GM18870 (cell line): ENCODE measurements around the gene DOK5.

Source experiments
- ATAC-seq: cut with Tn5 transposase; IDR thresholded peaks from one replicate; pipeline ENCODE4 v1.9.1; 2021; ENCODE audit warnings: moderate library complexity; ENCODE audit not compliant: unreplicated experiment

DOK5 gene

DNA sequence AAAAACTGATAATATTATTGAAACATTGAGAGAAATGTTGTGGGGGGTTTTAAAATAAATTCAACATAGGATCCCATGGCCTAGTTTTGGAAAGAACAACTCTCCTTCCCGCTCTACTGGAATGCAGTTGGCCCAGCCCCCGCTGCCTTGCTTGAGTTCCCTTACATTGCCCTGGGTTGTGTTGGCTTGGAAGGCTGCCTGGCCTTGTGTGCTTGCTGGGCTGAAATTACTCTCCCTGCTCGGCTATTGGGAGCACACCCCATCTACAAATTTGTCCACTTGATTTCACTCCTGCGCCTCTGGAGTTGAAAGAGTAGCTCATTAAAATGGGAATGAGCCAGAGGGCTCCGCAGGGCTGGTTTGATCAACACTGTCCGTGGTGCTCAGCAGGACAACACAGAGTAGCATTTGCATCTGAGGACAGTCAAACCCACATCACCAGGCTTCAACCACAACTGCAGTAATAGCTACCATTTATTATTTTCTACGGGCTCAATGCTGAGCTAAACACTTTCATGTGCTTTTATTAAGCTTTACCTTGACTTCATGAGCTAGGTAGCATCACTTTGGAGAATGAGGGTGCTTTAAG is 35.2 kb downstream of the DOK5 start:
- ATAC-seq, result no peak

DNA sequence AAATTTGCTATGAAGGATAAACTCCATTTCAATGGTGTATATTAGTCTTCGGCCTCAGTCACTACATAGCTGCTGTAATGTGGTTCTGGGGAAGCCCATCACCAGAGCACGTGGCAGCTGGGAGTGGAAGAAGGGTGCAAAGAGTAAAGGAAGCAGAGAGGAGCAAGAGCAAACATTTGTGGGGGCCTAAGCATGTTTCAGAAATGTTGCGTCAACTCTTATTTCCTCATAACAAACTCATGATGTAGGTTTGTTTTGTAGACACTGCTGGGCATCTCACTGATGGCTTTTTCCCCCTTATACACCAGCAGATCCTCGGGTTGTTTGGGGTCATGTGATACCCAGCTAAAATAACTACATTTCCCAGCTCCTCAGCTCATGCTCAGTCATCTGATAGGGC is 37.3 kb downstream of the DOK5 start:
- no peak for ATAC-seq

DNA sequence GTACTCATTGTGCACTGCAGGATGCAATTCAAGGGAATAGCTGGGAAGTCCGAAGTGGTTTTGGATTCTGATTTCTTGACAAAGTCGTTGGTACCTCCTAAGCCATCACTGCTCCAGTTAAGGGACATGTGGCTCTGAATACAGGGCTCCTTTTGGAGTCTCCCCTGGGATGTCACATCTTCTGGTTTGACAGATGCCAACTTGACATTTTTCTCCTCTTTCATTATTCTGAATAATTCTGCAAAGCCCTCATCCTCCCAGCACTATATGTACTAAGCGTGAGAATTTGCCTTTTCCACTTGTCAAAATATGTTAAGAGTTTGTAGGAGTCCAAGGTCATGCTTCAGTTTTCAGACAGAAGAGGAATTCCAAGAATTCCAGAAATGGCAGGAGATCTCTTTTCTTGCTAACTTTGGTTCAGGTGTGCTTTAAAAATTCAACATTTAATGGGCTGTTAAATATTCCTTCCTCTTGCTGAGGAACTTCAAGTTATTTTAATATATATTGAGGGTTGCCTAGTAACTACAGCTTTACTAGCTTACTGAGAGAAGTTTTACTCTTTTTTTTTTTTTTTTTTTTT is 38.7 kb downstream of the DOK5 start:
- no peak for ATAC-seq

DNA sequence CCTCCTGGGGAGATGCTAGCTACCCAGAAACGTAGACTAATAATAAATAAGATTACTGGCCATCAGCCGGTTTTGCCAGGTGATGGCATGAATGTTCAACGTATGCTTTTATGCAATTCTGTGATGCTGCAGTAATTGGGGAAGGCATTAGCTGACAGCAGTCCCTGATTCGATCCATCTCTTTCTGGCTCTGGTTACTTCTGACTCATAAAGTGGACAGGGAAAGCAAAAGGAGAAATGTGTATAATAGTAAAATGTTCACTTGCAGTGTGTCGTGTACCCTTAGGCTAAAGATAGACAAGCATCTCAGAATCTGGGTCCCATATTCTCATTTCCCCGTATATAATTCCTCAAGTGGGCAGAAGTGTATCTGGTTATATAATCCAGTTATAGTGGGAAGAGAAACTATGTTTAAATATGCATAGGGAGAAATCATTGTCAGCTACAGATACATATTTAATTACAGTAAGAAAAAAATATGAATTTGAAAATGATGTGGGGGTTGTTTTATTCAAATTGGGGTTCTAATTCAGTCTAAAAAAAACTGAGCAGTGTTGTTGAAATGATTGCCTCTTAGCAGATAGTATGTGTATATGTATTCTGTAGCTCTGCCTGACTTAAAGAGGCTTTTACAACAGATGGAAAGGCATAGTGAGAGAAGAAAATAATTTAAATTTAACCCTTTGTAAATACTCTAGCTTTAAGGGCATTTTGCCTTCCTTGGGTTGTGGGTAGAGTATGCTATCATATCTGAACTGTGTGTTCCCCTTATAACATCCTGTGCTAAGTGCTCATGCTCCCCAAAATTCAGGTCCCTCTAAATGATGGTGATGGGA is 40.6 kb downstream of the DOK5 start:
- ATAC-seq, result no peak

DNA sequence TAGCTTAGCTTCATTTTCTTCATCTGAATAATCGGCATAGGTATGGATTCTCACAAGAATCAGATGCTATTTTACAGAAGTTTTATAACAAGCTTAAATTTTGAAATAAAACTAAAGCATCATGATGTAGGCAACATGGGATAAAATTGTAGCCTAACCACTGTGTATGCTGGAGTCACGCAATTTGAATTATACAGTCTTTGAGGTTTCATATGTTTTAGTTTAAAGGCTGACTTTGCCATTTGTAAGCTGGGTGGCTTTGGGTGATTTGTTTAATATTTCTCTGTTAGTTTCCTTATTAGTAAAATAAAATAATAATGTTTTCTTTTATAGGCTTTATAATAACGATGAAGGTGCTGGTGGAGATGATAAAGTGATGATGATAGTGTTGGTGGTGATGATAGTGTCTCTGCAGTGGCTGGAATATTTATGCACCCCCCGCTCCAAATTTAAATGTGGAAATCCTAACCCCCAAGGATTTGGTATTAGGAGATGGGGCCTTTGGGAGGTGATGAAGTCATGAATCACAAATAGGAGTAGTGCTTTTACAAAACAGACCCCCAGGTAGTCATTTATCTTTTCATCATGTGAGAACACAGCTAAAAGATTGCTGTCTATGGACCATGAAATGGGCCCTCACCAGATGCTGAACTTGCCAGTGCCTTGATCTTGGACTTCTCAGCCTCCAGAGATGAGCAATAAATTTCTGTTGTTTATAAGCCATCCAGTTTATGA is 42.0 kb downstream of the DOK5 start:
- no peak for ATAC-seq

DNA sequence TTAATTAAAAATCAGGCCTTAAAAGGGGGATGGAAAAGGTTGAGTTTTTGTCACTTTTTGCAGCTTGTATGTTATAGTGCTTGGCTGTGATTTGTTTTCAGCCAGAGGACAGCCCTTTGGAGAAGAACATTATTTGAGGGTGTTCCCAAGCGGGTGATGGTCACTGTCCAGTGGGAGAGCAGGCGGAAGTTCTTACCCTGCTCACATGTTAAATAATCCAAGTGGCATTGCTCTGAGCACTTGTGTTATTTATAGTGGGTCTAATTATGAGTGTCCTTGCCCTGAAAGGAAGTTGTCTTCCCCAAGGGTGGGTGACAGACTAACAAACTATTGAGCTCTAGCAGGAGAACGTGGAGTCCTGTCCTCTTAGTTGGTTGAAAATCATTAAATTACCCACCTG is 49.5 kb downstream of the DOK5 start:
- ATAC-seq, result no peak

DNA sequence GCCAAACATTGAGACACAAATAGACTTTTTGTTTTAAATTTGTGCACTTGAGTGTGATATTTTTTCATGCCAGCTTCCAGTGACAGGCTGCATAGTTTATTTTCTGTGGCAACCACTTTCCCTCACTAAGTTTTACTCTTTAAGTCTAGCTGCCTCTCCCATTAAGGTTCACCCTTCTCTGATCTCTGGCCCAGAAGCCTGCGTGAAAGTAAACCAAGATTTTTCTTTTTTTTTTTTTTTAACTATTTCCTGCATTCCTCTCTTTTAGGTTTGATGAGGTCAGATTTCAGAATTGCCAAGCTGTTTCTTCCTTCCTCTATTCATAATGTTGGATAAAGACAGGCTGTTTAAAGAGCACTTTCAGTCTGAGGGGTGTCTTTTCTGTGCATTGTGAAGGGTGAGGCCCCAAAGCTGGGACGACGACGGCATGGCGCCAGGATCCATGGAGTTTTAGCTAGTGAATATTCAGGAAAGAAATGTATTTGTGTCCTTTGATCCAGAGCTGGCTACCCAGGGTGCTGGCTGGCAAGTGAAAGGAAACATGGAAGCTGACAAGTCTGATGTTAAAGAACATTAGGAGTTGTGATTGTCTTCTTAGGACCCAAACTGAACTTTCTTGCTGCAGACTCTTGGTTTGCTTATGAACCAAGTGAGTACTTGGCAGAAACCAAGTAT is 50.7 kb downstream of the DOK5 start:
- ATAC-seq, result no peak

DNA sequence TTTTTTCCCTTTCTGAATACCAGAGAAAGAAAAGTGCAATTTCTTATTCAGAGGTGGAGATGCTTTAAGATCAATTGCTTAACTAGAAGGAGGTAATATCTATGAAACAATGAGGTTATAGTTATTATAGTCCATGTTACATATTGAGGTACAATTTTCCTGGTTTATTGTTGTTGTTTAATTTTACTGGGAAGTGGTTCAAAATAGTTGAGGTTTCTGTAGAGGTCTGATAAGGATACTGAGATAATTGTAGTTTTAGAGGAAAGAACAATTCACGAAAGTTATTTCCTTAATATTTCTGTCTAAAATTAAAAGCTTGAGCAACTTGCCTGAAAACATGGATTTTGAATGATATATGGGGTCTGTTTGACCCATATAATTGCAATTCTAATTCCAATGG is 51.4 kb downstream of the DOK5 start:
- no peak for ATAC-seq

DNA sequence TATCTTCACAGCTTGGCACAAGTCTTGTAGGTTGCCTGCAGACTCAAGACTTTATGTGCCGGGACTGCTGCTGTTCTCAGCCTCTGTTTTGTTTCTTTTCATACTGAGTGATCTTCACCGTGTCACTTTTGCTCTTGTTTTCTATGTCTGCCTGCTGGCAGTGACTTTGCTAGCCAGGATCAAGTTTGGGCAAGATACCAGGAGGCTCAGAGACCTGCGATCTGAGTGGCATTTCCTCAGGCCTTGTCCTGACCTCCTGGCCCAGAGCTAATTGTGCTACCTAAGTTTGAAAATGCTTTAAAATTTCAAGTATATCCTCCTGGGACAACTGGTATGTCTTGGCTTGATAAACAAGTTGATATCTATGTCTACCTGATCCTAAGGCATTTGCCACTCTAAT is 57.2 kb downstream of the DOK5 start:
- ATAC-seq, result no peak

DNA sequence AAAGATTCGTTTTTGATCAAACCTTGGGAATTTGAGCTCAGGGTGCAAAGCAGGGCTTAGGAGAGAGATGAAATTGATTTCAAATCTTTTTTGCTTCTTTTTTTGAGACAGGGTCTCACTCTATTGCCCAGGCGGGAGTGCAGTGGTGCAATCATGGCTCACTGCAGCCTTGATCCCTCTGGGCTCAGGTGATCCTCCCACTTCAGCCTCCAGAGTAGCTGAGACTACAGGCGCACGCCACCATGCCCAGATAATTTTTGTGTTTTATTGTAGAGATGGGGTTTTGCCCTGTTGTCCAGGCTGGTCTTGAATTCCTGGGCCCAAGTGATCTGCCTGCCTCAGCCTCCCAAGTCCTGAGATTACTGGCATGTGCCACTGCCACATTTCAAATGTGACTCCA is 58.7 kb downstream of the DOK5 start:
- no peak for ATAC-seq

DNA sequence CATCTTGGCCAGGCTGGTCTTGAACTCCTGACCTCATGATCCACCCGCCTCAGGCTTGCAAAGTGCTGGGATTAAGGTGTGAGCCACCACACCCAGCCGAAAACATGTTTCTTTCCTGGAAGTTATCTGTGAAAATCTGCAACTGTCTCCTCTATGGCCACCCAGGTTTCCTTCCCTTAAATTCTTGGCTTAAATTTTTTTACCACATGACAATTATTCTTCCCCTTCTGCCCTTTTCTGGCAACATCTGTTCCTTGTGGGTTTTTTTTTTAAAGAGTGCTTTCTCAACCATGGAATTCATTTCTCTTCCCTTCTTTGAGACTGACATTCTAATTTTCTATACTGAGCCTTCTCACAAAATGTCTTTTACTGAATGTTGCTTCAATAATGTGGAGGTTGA is 59.6 kb downstream of the DOK5 start:
- no peak for ATAC-seq

DNA sequence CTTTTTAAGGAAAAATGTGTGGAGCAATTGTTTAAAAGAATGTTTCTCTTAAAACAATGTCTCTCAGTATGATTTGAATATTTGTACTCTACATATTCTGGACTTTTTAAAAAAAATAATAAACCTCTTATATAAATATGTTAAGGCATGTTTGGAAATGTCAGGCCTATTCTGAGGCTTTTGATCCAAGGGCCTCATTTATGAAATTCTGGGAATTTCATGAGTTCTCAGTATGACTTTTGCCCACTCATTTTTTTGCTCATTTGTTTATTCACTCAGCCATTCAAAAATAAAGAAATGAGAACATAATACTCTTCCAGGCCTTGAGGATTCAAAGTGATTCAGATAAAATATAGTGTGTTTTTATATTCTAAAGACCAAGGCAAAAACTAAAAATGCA is 60.4 kb downstream of the DOK5 start:
- no peak for ATAC-seq

DNA sequence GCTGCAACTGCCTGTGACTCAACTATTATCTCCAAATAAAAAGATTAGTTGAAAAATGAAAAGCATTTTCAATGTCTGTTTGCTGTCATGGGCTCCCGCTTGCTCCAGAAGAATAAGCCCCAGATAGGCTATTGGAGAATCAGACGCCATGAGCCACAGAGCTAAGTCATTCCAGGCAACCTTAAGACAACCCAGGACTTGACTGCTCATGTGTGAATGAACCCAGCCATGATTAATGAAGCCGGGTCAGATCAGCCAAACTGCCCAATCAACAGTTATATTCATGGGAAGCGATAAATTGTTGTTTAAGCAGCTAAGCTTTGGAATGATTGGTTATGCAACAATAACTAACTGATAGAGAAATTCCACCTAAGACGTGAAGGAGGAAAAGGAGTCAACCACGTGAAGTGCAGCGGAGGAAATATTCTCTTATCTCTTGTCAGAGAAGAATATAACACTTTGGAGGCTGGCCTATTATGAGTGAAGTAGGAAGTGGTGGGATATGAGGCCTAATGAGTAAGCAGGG is 64.2 kb downstream of the DOK5 start:
- no peak for ATAC-seq

DNA sequence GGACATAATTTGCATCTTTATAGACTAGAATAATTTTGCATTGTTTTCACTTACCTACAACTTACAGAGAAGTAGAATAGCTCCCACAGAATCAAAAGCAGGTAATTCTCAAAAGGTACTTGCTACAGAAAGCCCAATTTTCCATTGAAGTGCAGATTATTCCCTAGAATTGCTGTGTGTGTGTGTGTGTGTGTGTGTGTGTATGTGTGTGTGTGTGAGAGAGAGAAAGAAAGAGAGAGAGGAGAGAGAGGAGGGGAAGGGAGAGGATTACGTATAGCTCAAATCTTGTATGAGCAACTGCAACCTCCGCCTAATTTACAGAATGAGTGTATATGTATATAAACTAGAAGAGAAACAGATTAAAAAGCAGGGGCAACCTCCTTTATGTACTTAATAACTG is 68.0 kb downstream of the DOK5 start:
- no peak for ATAC-seq

DNA sequence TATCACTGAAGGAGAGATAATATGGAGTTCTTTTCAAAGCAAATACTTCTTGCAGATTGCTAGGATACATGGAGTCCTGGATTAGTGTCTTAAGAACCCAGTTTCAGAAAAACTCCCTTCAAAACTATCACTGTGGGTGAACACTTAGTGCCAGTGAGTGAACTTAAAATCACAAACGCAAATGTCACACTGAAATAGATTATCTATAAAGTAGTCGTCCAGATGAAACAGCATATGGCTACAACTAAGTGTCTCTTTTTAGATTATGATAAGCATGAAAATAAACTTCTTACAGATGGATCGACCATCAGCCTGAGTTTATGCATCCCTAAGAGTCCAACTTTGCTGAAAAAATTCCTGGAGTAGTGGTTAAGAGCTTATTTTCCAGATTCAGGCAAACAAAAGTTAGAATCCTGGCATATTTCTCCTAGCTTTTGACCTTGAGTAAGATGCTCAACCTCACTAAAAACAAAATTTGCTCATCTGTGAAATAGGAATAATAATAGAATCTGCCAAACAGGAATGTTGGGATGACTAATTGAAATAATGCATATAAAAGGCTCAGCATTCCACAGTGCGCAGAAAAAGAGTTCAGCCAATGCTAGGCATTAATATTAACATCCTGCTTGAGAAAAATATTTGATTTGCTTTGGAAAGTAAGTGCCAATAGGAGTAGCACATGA is 70.4 kb downstream of the DOK5 start:
- no peak for ATAC-seq

DNA sequence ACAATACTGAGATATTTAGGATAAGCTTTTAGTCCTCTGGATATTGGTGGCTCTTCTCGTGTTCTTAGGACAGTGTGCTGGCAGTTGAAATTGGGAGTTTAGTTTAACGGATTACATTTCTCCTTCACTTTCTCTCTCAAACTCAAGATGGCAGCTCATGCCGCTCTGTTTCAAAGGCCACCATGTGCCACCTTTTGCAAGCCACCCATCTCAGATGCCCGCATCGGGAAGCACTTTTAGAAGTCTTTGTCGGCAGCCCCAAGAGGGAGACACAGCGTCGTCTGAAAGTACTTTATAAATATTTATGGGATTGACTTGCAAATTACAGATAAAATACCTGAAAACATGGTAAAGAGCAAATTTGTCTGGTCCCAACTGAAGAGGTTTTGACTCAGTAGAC is 73.5 kb downstream of the DOK5 start:
- ATAC-seq, result no peak

DNA sequence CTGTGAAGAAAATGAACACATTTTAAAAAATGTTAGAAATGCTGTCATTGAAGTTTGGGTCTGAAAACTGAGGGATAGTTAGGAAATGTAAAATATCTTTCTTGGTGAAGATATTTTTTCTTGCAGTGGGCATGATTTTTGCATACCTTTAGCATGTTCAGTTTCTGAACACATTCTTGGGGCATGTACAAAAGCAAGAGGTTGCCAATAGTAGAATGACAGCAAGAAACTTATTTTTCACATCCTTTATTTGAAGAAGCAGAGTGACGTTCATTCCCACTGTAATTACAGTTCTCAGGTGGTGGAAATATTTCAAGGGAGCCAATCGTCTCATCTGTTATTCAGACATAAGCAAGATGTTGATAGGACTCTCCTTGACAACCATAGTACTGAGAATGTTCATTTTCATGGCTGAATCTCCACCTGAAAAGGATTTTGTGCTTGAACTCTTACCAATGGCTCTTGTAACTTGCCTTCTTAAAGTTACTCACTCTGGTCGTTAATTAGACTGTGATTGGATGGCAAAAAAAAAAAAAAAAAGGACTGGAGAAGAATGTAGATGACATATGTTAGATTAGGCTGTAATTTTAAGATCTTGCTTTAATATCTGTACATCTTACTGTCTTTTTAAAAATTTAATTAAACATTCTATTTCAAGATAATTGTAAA is 74.4 kb downstream of the DOK5 start:
- no peak for ATAC-seq

DNA sequence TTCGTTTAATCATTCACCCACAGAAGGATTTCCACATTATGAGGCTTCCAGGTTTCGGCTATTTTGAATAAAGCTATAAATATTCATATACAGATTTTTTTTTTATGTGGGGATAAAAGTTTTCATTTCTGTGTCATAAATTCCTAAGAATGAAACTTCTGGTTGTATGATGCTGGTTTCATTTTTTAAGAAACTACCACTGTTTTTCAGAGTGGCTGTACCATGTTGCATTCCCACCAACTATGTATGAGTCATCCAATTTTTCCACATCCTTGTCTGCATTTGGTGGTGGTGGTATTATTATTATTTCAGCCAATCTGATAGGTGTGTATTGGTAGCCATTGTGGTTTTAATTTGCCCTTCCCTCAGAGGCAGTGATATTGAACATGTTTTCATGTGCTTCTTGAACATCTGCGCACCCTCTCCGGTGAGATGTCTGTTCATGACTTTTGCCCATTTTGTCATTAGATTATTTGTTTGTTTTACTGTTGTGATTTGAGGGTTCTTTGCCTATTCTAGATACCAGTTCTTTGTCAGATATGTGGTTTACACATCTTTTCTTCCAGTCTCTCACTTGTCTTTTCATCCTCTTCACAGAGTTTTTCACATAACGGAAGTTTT is 75.5 kb downstream of the DOK5 start:
- no peak for ATAC-seq

DNA sequence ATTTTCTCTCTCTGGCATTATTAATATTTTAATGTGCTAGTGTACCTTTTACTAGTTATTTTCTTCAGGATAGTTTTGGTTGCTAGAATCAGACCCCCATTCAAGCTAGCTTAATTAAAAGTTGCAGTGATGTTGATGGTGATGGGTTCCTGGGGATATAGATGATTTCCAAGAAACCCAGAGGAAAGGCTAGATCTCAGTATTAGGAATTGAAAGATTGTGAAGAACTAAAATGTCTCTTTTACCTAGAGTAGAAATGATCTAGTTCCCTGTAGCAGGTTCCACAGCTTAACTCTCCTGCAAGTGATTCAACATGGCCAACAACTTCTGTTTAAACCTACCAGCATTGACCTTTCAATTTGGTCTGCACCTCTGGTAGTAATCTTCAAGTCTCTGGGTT is 78.6 kb downstream of the DOK5 start:
- no peak for ATAC-seq
